H1 (cell line): ENCODE data around the gene NOL12. TPM values are rescaled to one million over a fixed set of nuclear protein-coding genes. Genes with fewer than 3 reads are reported as not detected.

Experiments used
- CTCF ChIA-PET: fragments of 300-600 bp; sonication (Branson Sonifier 250); formaldehyde crosslinking; loops from one replicate; lab custom pipeline; 2021; ENCODE audit not compliant: partially characterized antibody; lab: Charles Lee
- POLR2A ChIA-PET: fragments of 300-600 bp; sonication (Branson Sonifier 250); formaldehyde crosslinking; loops from one replicate; lab custom pipeline; 2021; ENCODE audit warnings: inconsistent platforms; ENCODE audit not compliant: partially characterized antibody; lab: Charles Lee
- DNase-seq, 2 experiments: peaks; one replicate each; pipeline versions ENCODE4 v3.0.0 to v3.0.0-alpha.2; 2010 to 2022; ENCODE audit warnings: low spot score in 2 of 2, low read depth in 1 of 2, mixed read lengths in 1 of 2
- FAIRE-seq: peaks from 2 replicates; lab custom pipeline; 2011; peaks lifted over from hg19 to GRCh38; lab: Jason Lieb, UNC
- H2AFZ ChIP-seq: 2 replicates; pipeline ENCODE4 v1.8.1; 2012; ENCODE audit warnings: low read length, inconsistent platforms
- H2AK5ac ChIP-seq: 2 replicates; pipeline ENCODE4 v1.6.1; 2013; ENCODE audit warnings: low read depth, low read length
- H2BK120ac ChIP-seq: replicated peaks from 2 replicates; pipeline ENCODE3; 2013; ENCODE audit warnings: low read depth, low read length, inconsistent platforms
- H2BK12ac ChIP-seq: 2 replicates; pipeline ENCODE4 v1.6.1; 2013; ENCODE audit warnings: low read depth, low read length
- H2BK15ac ChIP-seq: 2 replicates; pipeline ENCODE4 v1.6.1; 2013; ENCODE audit warnings: low read length
- H2BK20ac ChIP-seq: 2 replicates; pipeline ENCODE4 v1.6.1; 2013; ENCODE audit warnings: low read length
- H2BK5ac ChIP-seq: 2 replicates; pipeline ENCODE4 v1.6.1; 2013; ENCODE audit warnings: low read depth, low read length
- H3K14ac ChIP-seq: 2 replicates; pipeline ENCODE4 v1.6.1; 2013; ENCODE audit warnings: inconsistent platforms; ENCODE audit not compliant: insufficient read length
- H3K18ac ChIP-seq: 2 replicates; pipeline ENCODE4 v1.6.1; 2013; ENCODE audit warnings: low read length; ENCODE audit errors: extremely low read depth
- H3K23ac ChIP-seq: 2 replicates; pipeline ENCODE4 v1.6.1; 2013; ENCODE audit warnings: inconsistent platforms; ENCODE audit not compliant: insufficient read length
- H3K23me2 ChIP-seq: 2 replicates; pipeline ENCODE4 v1.6.1; 2013; ENCODE audit warnings: low read depth, low read length
- H3K27ac ChIP-seq: 2 replicates; pipeline ENCODE4 v1.6.1; 2011; ENCODE audit warnings: low read depth, low read length, inconsistent platforms
- H3K27me3 ChIP-seq, 4 experiments: replicated peaks in 1 of 4; 1 replicate in 1 of 4; 2 replicates in 3 of 4; pipeline versions ENCODE4 v1.6.1 to v1.8.1; 2011 to 2013; ENCODE audit warnings: low read length in 3 of 4, mild to moderate bottlenecking in 3 of 4, inconsistent platforms in 2 of 4, mixed read lengths in 2 of 4, moderate library complexity in 1 of 4; ENCODE audit not compliant: control insufficient read depth in 3 of 4, insufficient read depth in 3 of 4; ENCODE audit errors: extremely low read depth in 1 of 4
- H3K36me3 ChIP-seq, 4 experiments: 2 replicates each; pipeline versions ENCODE4 v1.6.1 to v1.8.1; 2011 to 2013; ENCODE audit warnings: mild to moderate bottlenecking in 4 of 4, low read length in 3 of 4, moderate library complexity in 2 of 4, control low read depth in 1 of 4, inconsistent platforms in 1 of 4; ENCODE audit not compliant: insufficient read depth in 4 of 4, control insufficient read depth in 2 of 4
- H3K4ac ChIP-seq: replicated peaks from 2 replicates; pipeline ENCODE3; 2013; ENCODE audit warnings: low read length, low read depth, mixed read lengths, inconsistent platforms; ENCODE audit not compliant: insufficient read length
- H3K4me1 ChIP-seq, 4 experiments: replicated peaks in 1 of 4; 1 replicate in 1 of 4; 2 replicates in 3 of 4; pipeline versions ENCODE4 v1.6.1 to v1.8.1; 2011 to 2013; ENCODE audit warnings: low read length in 3 of 4, inconsistent platforms in 2 of 4, mixed read lengths in 1 of 4; ENCODE audit not compliant: insufficient read depth in 4 of 4, control insufficient read depth in 3 of 4
- H3K4me2 ChIP-seq, 2 experiments: 2 replicates each; pipeline versions ENCODE4 v1.6.1 to v1.8.1; 2011 to 2013; ENCODE audit warnings: low read depth in 2 of 2, low read length in 2 of 2, control low read depth in 1 of 2, inconsistent platforms in 1 of 2, mild to moderate bottlenecking in 1 of 2; ENCODE audit not compliant: insufficient read depth in 1 of 2
- H3K4me3 ChIP-seq, 4 experiments: fragments of 200-600, 300-600 bp in 1 of 4; sonication (generic), shearing (Covaris generic), sonication (Bioruptor Twin) in 1 of 4; 2 replicates each; pipeline versions ENCODE4 v1.5.1 to v1.8.1; 2011 to 2016; ENCODE audit warnings: low read length in 4 of 4, low read depth in 3 of 4, control low read depth in 2 of 4, inconsistent platforms in 2 of 4, mild to moderate bottlenecking in 2 of 4, mixed read lengths in 1 of 4, moderate library complexity in 1 of 4; ENCODE audit not compliant: insufficient read depth in 2 of 4; ENCODE audit errors: extremely low read depth in 1 of 4
- H3K56ac ChIP-seq: replicated peaks from 2 replicates; pipeline ENCODE3; 2013; ENCODE audit warnings: low read depth, mild to moderate bottlenecking, mixed read lengths, low read length, inconsistent platforms; ENCODE audit not compliant: insufficient read length
- H3K79me1 ChIP-seq: 2 replicates; pipeline ENCODE4 v1.6.1; 2013; ENCODE audit warnings: low read depth, low read length, control low read depth
- H3K79me2 ChIP-seq, 2 experiments: 2 replicates each; pipeline versions ENCODE4 v1.6.1 to v1.8.1; 2012 to 2013; ENCODE audit warnings: low read length in 2 of 2, mild to moderate bottlenecking in 2 of 2, inconsistent platforms in 1 of 2; ENCODE audit not compliant: insufficient read depth in 2 of 2, control insufficient read depth in 1 of 2
- H3K9ac ChIP-seq, 4 experiments: replicated peaks in 1 of 4; 1 replicate in 1 of 4; 2 replicates in 3 of 4; pipeline versions ENCODE4 v1.6.1 to v1.8.1; 2011 to 2013; ENCODE audit warnings: low read depth in 3 of 4, low read length in 3 of 4, control low read depth in 2 of 4, mild to moderate bottlenecking in 2 of 4, moderate library complexity in 2 of 4, inconsistent platforms in 1 of 4; ENCODE audit errors: extremely low read depth in 1 of 4
- H3K9me3 ChIP-seq, 2 experiments: 2 replicates each; pipeline versions ENCODE4 v1.6.1 to v1.8.1; 2012 to 2013; ENCODE audit warnings: mild to moderate bottlenecking in 2 of 2, moderate library complexity in 2 of 2, control low read depth in 1 of 2, inconsistent platforms in 1 of 2, low read depth in 1 of 2, low read length in 1 of 2, mixed read lengths in 1 of 2; ENCODE audit not compliant: insufficient read depth in 2 of 2
- H4K20me1 ChIP-seq, 2 experiments: replicated peaks in 1 of 2; 2 replicates each; pipeline versions ENCODE3 to v1.8.1; 2011 to 2013; ENCODE audit warnings: inconsistent platforms in 2 of 2, low read length in 2 of 2, mild to moderate bottlenecking in 1 of 2; ENCODE audit not compliant: insufficient read depth in 2 of 2, control insufficient read depth in 1 of 2
- H4K5ac ChIP-seq: 2 replicates; pipeline ENCODE4 v1.6.1; 2013; ENCODE audit warnings: low read length, low read depth, mixed read lengths, inconsistent platforms; ENCODE audit not compliant: insufficient read length
- H4K8ac ChIP-seq: 2 replicates; pipeline ENCODE4 v1.8.0; 2013; ENCODE audit warnings: mild to moderate bottlenecking, moderate library complexity, low read length, inconsistent platforms; ENCODE audit not compliant: insufficient read depth; ENCODE audit errors: extremely low read depth
- H4K91ac ChIP-seq: replicated peaks from 2 replicates; pipeline ENCODE3; 2013; ENCODE audit warnings: low read length, mixed read lengths, inconsistent platforms; ENCODE audit not compliant: insufficient read length
- ATF3 ChIP-seq: IDR thresholded peaks from 2 replicates; pipeline ENCODE4 v1.6.1; 2011; ENCODE audit warnings: low read depth, mild to moderate bottlenecking, low read length; ENCODE audit not compliant: insufficient read depth
- BACH1 ChIP-seq: IDR thresholded peaks from 2 replicates; pipeline ENCODE4 v1.6.1; 2012; ENCODE audit warnings: low read length, improper control_type of control experiment
- HDAC6 ChIP-seq: IDR thresholded peaks from one replicate; pipeline ENCODE4 v1.7.1; 2012; ENCODE audit warnings: low read depth, mild to moderate bottlenecking, inconsistent platforms, low read length, moderate library complexity
- POLR2AphosphoS5 ChIP-seq: IDR thresholded peaks from 2 replicates; pipeline ENCODE4 v1.6.1; 2011; ENCODE audit warnings: low read depth, low read length
- RFX5 ChIP-seq: IDR thresholded peaks from 2 replicates; pipeline ENCODE4 v1.6.1; 2011; ENCODE audit warnings: low read depth, low read length, improper control_type of control experiment, borderline replicate concordance
- SAP30 ChIP-seq: fragments of 300-600 bp; sonication (generic); IDR thresholded peaks from 2 replicates; pipeline ENCODE4 v1.7.1; 2012; ENCODE audit warnings: low read length, moderate library complexity, mild to moderate bottlenecking, inconsistent platforms; ENCODE audit not compliant: insufficient read depth, insufficient replicate concordance
- SUZ12 ChIP-seq: fragments of 200-600 bp; sonication (generic); IDR thresholded peaks from 2 replicates; pipeline ENCODE4 v1.6.1; 2012; ENCODE audit warnings: mild to moderate bottlenecking, inconsistent platforms, low read length, moderate library complexity, mixed read lengths
- TBP ChIP-seq: IDR thresholded peaks from 2 replicates; pipeline ENCODE4 v1.6.1; 2011; ENCODE audit warnings: low read depth, low read length, improper control_type of control experiment
- WGBS, 2 experiments: shearing (Covaris generic) in 1 of 2; methylation state at CpG; one replicate each; pipeline versions ENCODE4 v1.1.6 to v1.1.7; 2013 to 2015; ENCODE audit warnings: low lambda C conversion rate in 2 of 2, mixed read lengths in 2 of 2, inconsistent platforms in 1 of 2, low coverage in 1 of 2, missing lambda C conversion rate in 1 of 2; ENCODE audit not compliant: insufficient replicate concordance in 2 of 2, insufficient coverage in 1 of 2, insufficient read length in 1 of 2; ENCODE audit errors: extremely low coverage in 1 of 2, missing lambda C conversion rate in 1 of 2; 5-methylcytosine and 5-hydroxymethylcytosine counted together
- polyA plus RNA-seq, 7 experiments: library from polyadenylated mRNA; depleted of rRNA in 3 of 7; stranded (reverse) in 5 of 7; unstranded in 2 of 7; fragments of >200 nt in 5 of 7; fragments of 200-250 nt in 2 of 7; gene quantifications; 1 replicate in 5 of 7; 2 replicates in 1 of 7; 4 replicates in 1 of 7; pipeline versions ENCODE4 v1.2.1 to v1.2.3, GENCODE V29; 2011 to 2013; ENCODE audit warnings: missing spikeins in 2 of 7, mixed read lengths in 2 of 7
- total RNA-seq: library from RNA; stranded (reverse); fragmentation: NEBNext Ultra II Directional; extraction: Animal tissue kit (Norgen Biotek cat#: 25700); gene quantifications from 2 replicates; pipeline ENCODE4 v1.2.1, GENCODE V29; 2021

Gene NOL12
- total and polyA plus RNA-seq, 2 of the 8 experiments (the other 6 are each of a cell fraction or from before 2014, with no cell fraction given) = 25.3 to 28.3 TPM

DNA sequence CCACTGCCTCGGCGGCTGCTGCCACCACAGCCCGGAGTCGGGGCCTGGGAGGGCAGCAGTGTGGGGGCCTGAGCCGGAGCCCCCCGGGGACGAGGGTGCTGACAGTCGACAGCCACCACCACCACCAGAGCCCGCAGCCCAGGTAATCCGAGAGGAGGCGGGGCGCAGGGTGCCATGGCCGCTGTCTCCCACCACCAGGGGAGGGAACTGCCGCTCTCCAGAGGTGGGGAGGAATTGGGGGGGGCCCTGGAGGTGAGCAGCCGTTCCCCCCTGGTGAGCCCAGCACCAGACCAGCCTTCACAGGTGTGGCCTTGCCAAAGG is 23.3 kb downstream of the NOL12 start:
- ChIA-PET CTCF (interaction anchor here (0.8 to 1.6 kb wide), 2 partner anchors 10 to 48 kb away, joined by 3 read pairs; no protein-coding TSS in a partner anchor), POLR2A (interaction anchor here (1.2 to 5.3 kb wide), 3 partner anchors 11 to 42 kb away, joined by 3 to 30 read pairs (median 7); partner anchors contain the start of gene TRIOBP)
- 90% methylated on average over 7 of the region's 15 CpGs; no CpG with 5 or more reads in 1 of the 2 experiments for WGBS, 2 experiments

More for the DNA sequence above, 23.3 kb downstream of the NOL12 start:
- Histone ChIP-seq H3K4me1 (peaks cover 0 to 5% (median 0%) of the 10 kb centered on the region in 4 experiments; a peak in 1 of 7 replicates), H3K4me3 (no peak overlapping the region), H3K4ac (no peak overlapping the region), H2AK5ac (no peak overlapping the region), H3K79me2 (no peaks in the 10 kb centered on the region), H4K91ac (no peak overlapping the region), H2BK12ac (no peak overlapping the region), H3K27me3 (no peaks in the 10 kb centered on the region), H2BK20ac (no peak overlapping the region), H3K9ac (no peak overlapping the region), H3K9me3 (no peaks in the 10 kb centered on the region; a peak in 1 of 4 replicates), H4K20me1 (peaks cover 6 to 9% of the 10 kb centered on the region in 2 experiments), H3K79me1 (no peaks in the 10 kb centered on the region), H2BK5ac (no peak overlapping the region), H3K18ac (no peak overlapping the region), H3K23me2 (no peaks in the 10 kb centered on the region), H3K27ac (no peak overlapping the region), H4K5ac (no peak overlapping the region), H3K4me2 (no peak overlapping the region), H3K36me3 (peaks cover 9 to 43% (median 18%) of the 10 kb centered on the region in 4 experiments; a peak in 6 of 8 replicates), H3K14ac (no peak overlapping the region), H2BK15ac (no peak overlapping the region), H4K8ac (no peak overlapping the region), H2AFZ (no peak overlapping the region), H3K23ac (no peak overlapping the region), H2BK120ac (no peak overlapping the region), H3K56ac (no peak overlapping the region)
- no peak for FAIRE-seq
- no peak for TF ChIP-seq SUZ12
- TF ChIP-seq SAP30 = no peak
- no peak for TF ChIP-seq POLR2AphosphoS5
- TF ChIP-seq ATF3 = no peak
- TF ChIP-seq RFX5 = no peak
- TF ChIP-seq TBP = no peak
- no peak for TF ChIP-seq BACH1
- TF ChIP-seq HDAC6 = no peak
- no peak for DNase-seq
